Posterior cingulate gyrus (tissue), 11 donors: ENCODE results near the gene TBC1D10A.

Source experiments
- DNase-seq, 10 donors: peaks; one replicate each; pipeline versions ENCODE4 v3.0.0 to v3.0.0-alpha.2; 2020 to 2021; ENCODE audit warnings: mixed read lengths in 3 of 10
- intact Hi-C: fragments of 100-400 bp; cut with DNase I; formaldehyde crosslinking; loops from one replicate; pipeline ENCODE4 v1.15.1; 2023

The TBC1D10A gene

DNA sequence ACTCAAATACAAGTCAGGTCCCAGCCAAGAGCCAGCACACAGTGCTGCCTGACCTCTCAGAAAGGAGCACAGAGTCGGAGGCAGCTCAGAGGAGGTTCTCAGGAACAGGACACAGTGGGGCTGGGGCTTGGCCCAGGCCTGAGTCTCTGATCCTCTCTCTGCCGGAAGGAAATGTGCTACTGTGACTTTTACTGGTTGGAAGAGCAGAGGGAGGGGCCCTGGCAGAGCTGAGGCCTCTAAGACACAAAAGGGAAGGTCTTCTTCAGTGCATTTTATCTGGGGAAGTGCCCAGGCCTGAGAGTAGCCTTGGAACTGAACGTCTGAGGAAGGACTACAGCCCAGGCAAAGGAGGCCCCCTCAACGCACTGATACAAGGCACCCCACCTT lies 21.2 kb downstream of the TBC1D10A start:
- peak in 1 of 10 donors; percentile 82 for DNase-seq
- intact Hi-C loops, result no loop called here

DNA sequence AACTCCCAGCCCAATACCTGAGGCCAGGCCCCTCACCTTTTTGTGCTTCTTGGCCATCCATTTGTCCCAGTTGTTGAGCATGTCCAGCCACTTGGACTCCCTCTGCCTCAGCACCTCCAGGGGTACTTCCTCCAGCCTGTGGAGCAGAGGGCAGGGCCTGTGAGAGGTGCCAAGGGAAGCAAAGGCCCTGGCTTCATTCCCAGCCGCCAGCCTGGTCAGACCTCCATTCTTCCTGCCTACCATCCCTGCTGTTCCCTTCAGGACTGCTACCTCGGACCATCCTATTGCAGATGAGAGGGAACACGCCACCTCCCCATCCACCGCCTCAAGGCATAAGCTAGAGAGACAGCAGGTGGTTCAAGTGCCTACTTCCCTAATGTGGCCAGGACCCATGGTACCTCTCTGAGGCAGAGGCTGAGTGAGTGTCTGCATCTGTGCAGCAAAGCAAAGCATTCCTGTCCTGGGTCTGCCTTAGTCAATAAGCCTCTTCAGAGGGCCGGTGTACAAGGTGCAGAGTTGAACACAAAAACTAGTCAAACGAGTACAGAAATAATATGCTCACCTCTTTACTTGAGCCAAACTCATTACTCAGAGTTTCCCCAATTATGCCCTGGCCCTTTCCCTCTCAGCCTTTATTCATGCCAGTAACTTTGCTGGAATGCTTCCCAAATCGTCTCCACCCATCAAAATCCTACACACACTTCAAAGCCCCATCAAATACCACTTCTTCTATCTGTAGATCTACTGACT lies 22.1 kb downstream of the TBC1D10A start:
- DNase-seq, result peak in 1 of 10 donors; percentile 84
- intact Hi-C loops, result no loop called here

DNA sequence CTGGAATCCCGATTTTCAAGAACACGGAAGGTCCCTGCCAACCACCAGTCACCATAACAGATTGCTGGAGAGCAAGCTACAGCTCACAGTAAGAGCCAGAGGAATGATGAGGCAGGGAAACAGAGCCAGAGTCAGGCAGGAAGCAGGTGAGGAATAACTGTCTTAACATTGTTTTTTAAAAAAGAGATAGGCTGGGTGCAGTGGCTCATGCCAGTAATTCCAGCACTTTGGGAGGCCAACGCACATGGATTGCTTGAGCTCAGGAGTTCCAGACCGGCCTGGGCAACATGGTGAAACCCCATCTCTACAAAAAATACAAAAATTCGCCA lies 24.0 kb downstream of the TBC1D10A start:
- intact Hi-C loops, result no loop called here
- no peak for DNase-seq

DNA sequence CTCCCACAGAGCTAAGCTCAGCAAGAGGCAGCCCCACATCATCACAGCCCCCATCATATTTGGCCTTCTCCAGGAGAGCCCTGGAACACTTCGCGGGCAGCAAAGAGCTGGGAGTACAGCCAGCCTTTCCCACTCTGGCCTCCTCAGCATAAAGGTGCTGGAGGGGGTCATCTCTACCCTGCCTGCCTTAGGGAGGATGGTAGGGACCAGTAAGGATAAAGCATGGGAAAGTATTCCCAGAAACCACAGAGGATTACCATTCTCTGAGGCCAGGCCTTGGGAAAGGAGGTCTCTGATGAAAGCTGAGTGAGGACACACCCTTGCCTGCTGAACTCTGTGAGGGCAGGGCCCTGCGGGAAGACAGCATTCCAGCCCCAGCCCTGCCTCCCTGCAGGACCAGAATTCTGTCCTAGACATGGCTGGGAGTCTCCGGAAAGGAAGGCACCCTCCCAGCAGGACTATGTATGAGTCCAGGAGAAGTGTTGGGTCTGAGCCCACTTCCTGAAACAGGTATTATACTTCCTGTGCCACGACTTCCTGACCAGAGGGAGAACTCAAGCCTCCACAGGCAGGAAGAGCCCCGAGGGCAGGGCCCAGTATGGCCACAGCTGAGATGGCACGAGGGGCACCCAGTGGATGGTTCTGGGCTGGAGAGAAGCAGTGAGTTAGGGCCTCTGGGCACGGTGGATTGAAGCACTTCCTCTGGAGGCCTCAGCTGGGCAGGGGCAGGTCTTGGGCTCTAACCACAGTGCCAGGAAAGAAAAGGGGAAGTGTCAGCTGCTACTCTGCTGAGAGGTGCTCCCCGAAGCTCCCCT lies 24.5 kb downstream of the TBC1D10A start:
- intact Hi-C loops, result no loop called here
- DNase-seq, result peak in 1 of 10 donors; percentile 85

DNA sequence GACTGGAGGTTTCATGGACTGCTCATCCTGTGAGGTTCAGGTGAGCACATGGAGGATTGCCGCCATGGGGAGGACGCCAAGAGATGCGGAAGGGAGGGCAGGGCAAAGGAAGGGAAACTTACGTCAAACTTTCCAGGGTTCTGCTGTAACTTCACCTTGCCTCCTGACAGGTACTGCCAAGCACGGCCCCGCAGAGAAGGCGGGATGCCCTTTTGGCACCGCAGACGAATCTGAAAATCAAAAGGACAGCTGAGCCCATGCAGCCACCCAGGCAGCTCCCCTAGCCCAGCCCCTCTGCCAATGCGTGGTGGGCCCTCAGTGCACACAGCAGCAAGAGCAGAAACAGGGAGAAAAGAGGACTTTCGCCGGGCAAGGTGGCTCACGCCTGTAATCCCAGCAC lies 27.4 kb downstream of the TBC1D10A start:
- intact Hi-C loops, result no loop called here
- DNase-seq, result peak in 1 of 10 donors; percentile 70

DNA sequence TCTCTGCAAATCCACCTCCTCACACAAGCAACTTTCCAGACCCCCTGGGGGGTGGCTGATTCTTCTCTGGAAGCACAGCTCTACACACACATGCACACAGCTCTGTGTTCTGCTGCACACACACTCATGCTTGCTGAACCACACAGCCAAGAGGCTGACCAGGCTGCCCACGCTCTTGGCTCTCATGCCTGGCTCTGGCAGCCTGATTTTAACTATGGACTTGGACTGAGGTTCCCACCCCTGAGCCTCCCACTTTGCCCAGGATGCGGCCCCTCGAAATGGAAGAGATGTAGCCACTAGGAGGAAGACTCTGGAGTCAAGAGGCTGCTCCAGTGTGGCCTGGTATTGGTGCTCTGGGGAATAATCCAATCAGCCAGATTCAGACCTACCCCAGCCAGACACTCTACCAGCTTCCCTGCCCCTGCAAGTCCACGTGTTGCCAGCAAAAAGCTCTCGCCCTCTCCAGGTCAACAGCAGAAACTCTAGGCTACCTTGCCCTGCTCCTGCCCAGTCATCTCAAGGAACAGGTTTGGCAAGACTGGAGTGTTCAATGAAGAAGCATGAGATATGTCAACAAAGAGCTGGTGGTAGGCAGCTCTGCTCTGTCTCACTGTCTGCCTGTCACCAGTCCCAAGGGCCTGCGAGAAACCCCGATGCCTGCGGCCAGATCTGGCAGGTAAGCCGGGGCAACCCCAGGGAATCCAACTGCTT lies 28.6 kb downstream of the TBC1D10A start:
- DNase-seq, result peak in 1 of 10 donors; percentile 75
- intact Hi-C loops, result no loop called here

DNA sequence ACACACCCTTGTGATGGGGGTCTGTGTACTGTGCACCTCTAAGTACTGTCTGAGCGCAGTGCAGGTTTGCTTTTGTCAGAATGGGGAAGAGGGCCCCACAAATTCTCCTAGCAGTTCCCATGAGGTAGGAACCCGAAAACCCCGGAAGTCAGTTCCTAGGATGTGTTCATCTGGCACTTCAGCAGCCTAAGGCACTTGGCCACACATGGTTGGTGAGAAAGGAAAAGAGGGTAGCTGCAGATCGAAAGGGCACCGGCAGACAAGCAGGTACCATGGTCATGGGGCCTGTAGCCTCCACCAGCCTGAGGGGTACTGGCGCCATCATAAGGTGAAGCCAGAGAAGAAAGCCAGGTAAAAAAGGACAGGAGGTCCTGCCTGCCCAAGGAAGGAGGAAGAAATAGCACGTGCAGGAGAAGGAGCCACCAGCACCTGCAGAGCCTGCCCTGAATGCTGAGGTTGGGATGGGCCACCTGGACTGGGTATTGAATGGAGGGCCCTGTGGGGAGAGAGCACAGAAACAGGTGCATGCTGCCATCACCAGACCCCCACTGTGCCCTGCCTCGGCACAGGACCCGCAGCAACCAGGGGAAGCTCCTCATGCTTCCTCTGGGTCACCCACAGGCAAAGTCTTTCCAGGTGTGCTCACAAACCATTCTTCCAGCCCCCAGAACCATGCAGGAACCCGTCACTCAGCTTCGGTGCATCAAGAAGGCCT lies 29.3 kb downstream of the TBC1D10A start:
- intact Hi-C loops, result no loop called here
- no peak for DNase-seq

DNA sequence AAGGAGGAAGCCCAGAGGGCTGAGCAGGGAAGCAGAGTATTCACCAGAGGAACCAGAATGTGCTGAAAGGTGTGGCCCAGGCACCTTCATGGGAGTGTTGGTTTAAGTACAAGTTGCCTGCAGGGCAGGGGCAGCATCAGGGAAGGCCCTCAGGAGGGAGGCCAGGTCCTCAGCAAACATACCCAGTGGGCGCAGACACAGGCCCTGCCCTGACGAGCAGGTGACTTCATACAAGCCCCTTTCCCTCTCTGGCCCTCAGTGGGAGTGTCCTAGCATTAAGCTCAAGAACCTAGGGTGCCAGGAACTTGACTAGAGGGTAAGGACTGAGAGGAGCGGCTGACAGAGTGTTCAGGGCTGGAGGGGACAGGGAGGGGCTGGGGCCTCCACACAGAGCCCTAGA lies 29.9 kb downstream of the TBC1D10A start:
- intact Hi-C loops, result no loop called here

DNA sequence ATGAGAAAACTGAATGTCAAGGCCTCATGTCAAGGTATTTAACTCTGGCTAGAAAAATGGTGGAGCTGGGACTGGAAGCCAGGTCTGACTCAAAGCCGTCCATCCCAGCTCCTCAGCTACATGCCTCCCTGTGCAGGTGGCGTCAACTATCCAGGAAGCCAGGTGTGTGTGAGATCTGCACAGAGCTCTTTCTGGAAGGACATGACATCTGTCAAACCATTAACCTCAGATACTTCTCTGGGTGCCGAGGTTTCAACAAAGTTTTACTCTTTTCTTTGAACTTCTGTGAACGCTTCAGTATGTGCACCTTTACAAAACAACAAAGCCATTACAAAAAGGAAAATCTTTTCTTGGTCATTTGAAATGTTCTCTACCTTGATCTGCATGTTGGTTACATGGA lies 30.4 kb downstream of the TBC1D10A start:
- no peak for DNase-seq
- intact Hi-C loops, result no loop called here

More for the DNA sequence above, 29.9 kb downstream of the TBC1D10A start:
- DNase-seq, result no peak

DNA sequence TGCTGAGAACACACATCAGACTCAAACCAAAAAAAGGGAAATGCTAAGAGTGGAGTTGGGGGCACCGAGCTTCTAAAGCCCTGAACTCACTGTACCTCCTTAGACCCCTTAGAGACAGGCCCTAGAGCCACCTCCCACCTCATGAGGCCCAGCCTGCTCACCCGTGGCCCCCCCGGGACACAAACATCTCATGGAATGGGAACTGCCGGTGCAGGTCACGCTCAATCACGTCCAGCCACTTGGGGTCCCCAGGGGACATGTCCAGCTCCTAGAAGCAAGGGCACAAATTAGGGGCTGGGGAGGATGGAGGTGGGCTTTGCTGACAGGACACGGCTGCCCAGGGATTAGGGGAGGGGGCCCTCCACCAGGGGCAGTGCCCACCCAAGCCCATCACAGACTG lies 31.2 kb downstream of the TBC1D10A start:
- intact Hi-C loops, result no loop called here
- DNase-seq, result no peak

DNA sequence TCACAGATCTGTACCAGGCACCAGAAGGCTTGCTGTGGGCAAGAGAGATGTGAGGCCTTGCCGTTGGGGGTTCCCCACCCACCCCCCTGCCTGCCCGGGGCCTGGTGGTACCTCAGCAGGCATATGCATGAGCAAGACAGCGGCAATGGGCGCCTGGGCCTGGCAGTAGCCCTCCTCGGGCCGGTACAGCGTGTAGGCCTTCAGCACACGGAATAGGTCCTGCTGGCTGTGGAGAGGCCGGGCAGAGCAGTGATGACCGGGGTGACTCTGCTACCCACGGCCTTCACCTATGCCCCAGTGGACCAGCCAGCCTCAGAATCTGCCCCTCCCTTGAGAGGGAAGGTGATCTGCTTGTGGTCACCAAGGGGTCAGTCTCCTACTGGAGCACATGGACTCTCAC lies 31.9 kb downstream of the TBC1D10A start:
- intact Hi-C loops, result no loop called here
- DNase-seq, result no peak

DNA sequence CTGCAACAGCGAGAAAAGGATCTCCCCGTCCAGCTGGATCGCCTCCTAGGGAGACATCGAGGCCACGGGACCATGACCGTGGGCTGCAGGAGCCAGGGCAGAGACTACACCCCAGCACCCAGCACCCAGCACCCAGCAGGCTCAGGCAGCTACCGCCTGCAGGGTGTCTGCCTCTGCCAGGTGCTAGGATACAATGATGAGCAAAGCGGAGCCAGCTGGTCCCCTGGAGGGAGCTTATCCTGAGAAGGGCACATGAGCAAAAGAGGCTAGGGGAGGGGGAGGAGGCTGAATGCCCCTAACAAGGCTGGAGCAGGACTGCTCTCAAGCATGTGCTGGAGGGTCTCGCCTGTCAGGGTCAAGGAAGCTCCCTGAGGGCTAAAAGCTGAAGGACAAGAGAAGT lies 32.7 kb downstream of the TBC1D10A start:
- intact Hi-C loops, result no loop called here
- no peak for DNase-seq

DNA sequence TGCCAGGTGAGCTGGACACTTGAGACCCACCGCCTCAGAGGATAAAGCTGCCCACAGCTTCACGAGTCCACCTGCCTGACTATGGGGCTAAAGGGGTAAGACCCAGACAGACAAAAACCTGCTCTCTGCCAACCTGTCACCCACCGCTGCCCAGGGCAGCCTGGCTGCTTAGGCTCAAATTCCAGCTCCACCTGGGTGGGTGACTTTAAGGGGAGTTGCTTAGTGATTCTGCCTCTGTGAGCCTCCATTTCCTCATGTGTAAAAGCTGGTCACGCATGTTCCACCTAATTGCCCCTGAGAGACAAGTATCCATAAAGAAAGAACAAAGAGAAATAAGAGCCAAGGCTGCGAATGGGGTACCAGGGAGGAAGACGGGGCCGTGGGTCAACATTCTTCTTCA lies 33.7 kb downstream of the TBC1D10A start:
- DNase-seq, result no peak
- intact Hi-C loops, result no loop called here

DNA sequence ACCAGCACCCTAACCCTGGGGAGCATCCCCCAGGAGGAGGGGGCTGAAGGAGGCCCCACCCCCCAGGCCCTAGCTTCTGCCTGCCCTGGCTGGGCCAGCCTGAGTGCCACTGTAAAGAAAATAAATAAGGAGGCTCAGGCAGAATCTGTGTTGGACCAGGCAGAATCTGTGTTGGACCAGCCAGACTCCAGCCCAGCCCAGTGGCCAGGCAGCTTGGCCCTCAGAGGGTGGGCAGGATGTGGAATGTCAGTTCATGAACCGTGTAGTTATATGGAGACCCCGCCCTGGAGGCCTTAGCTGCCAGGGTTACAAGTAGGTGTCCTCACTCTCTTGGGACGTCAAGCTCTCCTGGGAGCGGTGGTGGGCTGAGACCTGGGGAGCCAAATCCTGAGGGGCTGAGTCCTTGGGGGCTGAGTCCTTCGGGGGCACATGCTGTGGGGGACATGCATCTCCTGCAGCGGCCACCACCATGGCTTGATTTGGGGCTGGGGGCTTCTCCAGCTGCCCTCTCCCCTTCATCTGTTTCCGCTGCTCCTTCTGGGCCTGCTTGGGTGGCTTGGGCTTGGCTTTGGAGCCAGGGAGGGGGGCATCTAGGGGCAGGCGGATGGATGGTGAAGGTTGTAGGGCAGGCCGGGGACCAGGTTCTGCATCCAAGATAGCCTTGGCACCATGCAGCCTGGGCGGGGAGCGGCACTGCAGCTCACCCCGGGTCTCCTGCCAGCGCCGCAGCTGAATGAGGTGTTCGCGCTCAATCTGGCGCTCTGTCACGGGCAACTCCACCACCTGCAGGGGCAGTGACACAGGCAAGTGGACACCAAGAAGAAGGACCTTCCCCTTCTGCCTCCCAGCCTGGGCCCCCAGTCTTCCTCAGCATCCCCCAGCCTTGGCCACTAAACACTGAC lies 34.4 kb downstream of the TBC1D10A start:
- intact Hi-C loops, result no loop called here
- peak in 2 of 10 donors; percentile 31 to 88 for DNase-seq

DNA sequence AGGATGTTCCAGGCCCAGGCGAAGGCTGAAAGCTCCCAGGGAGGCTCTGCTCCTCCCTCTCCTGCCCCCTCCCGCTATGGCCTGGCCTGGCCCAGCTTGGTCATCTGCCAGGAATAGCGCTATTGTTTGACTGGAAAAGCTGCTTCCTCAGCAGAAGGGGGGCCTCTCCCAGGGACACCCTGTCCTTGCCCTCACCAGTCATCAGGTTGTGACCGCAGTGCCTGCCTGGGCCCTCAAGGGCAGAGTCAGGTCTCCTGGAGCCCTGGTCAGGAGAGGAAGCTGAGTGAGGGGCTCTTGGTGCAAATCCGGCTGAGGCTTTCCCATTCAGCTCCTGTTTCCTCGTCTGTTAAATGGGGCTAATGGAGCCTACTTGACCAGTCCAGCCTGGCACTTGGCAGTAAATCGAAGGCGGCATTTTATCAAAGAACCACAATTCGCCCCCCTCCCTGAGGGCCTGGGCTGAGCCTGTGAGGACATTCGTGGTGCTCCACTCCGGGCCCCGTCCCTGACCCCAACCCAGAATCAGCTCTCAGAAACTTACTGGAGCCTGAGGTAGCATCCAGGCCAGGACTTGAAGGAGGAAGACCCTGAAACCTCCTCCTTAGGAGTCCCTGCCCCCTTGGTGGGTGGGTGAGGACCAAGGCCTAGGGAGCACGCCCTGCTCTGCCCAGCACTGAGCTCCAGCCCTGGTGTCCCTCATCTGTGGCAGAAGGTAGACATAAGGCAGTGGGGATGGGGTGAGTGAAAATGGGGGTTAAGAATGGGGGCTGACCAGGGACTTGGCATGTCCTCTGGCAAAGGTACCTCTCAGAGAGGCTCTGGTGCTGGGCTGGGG lies 35.5 kb downstream of the TBC1D10A start:
- DNase-seq, result peak in 9 of 10 donors; percentile 68 to 96 (median 84)
- intact Hi-C loops, result no loop called here

DNA sequence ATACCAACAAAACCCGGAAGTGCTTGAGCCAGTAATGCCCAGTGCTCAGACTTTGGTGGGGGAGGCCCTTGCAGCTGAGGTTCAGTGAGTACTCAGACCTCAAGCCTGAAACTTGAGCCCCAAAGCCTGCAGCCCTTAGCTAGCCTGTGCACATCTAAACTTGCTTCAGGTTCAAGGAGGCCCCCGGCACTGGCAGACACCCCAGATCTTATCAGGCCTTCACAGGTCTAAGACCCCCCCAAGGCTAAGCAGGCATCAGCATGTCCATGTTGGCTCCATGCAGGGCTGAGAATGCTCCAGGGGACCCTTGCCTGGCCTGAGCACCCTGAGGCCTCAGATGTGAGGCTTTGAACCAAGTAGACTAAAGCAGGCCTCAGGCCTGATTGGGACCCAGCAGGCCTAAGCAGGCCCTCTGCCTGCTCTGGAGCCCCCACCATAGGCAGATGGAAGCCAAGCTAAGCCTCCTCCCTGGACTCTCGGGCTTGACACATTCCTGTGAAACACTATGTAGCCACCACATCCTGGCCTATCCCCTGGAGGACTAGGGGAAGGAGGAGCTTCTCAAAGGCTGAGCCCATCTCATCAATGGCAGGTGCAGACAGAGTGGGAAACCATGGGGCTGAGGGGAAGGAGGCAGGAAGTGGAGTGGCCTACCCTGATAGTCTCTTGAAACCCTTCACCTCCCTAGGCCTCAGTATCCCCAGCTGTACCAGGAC lies 36.2 kb downstream of the TBC1D10A start:
- intact Hi-C loops, result no loop called here
- peak in 1 of 10 donors; percentile 20 for DNase-seq

DNA sequence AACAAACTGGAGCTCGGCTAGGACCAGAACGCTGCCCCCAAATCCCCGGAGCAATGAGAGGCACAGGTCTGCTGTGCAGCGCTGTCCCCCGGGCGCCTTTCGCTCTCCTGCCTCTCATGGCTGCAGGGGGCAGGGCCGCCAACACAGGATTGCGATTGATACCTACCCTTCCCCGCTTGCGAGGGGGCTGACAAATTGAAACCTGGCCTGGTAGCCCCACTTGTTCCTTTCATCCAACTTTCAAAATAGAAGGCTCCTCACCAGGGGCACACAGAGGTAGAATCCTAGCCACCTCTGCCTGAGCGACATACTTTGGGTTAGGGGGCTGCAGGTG lies 36.8 kb downstream of the TBC1D10A start:
- no peak for DNase-seq
- intact Hi-C loops, result loop anchor here (2.0 kb wide), 1 partner anchor 37 kb away; the partner anchor contains the start of gene TBC1D10A
